ENCODE results near the gene KDELR1.
A peak's percentile ranks its signal among the peaks of the same experiment; 100 is the strongest.

The KDELR1 gene

GRCh38 chr19:48391100-48392005 is at the start of gene KDELR1:
Gene KDELR1, minus strand, starts transcription at chr19:48391551. Its CDS starts 193 bp downstream, at chr19:48391358.
- peak within 1 kb of the TSS; percentile 89 for H3K9ac ChIP-seq (ENCODE audit: low read length)
- peak within 1 kb of the TSS; percentile 83 for H3K4me3 ChIP-seq (ENCODE audit: low read depth, low read length)
- no peaks in the 10 kb centered on the region for H3K9me3 ChIP-seq (ENCODE audit: control insufficient read depth, insufficient read depth, low read depth, low read length)
- peaks cover 36% of the 10 kb centered on the region for H3K4me1 ChIP-seq (ENCODE audit: control insufficient read depth, insufficient read depth, low read length)
- H3K27me3 ChIP-seq (ENCODE audit: control insufficient read depth, insufficient read depth, low read length), result peaks cover 39% of the 10 kb centered on the region
- peaks cover 27% of the 10 kb centered on the region for H3K36me3 ChIP-seq (ENCODE audit: control insufficient read depth, insufficient read depth, low read length)
- peak within 1 kb of the TSS; percentile 82 for H3K27ac ChIP-seq (ENCODE audit: low read depth, low read length)

GRCh38 chr19:48436586-48436985 is 45.2 kb upstream of the KDELR1 start:
- Histone ChIP-seq H3K27ac (ENCODE audit: low read depth, low read length) (no peak overlapping the region), H3K4me1 (ENCODE audit: control insufficient read depth, insufficient read depth, low read length) (0 out of 2 replicates have a peak, but pooled peaks cover 8% of the 10 kb centered on the region), H3K9me3 (ENCODE audit: control insufficient read depth, insufficient read depth, low read depth, low read length) (no peaks in the 10 kb centered on the region), H3K9ac (ENCODE audit: low read length) (no peak overlapping the region), H3K36me3 (ENCODE audit: control insufficient read depth, insufficient read depth, low read length) (peaks cover 17% of the 10 kb centered on the region), H3K4me3 (ENCODE audit: low read depth, low read length) (no peak overlapping the region), H3K27me3 (ENCODE audit: control insufficient read depth, insufficient read depth, low read length) (no peaks in the 10 kb centered on the region; the same call in 1 of the 2 replicates)

- Histone ChIP-seq H3K4me1 (ENCODE audit: control insufficient read depth, insufficient read depth, low read length) (0 out of 2 replicates have a peak, but pooled peaks cover 8% of the 10 kb centered on the region), H3K9ac (ENCODE audit: low read length) (no peak overlapping the region), H3K27ac (ENCODE audit: low read depth, low read length) (no peak overlapping the region)
Measured at GRCh38 chr19:48433337-48433736, 42.0 kb upstream of the KDELR1 start.

GRCh38 chr19:48428670-48429069 is 37.3 kb upstream of the KDELR1 start:
- Histone ChIP-seq H3K27ac (ENCODE audit: low read depth, low read length) (no peak overlapping the region), H3K9ac (ENCODE audit: low read length) (no peak overlapping the region)

More at GRCh38 chr19:48433337-48433736, 42.0 kb upstream of the KDELR1 start:
- no peak overlapping the region for H3K4me3 ChIP-seq (ENCODE audit: low read depth, low read length)
- H3K36me3 ChIP-seq (ENCODE audit: control insufficient read depth, insufficient read depth, low read length), result peaks cover 24% of the 10 kb centered on the region
- no peaks in the 10 kb centered on the region for H3K9me3 ChIP-seq (ENCODE audit: control insufficient read depth, insufficient read depth, low read depth, low read length)
- H3K27me3 ChIP-seq (ENCODE audit: control insufficient read depth, insufficient read depth, low read length), result no peaks in the 10 kb centered on the region

GRCh38 chr19:48424694-48425219 is 33.4 kb upstream of the KDELR1 start:
- peaks cover 6% of the 10 kb centered on the region; the same call in 1 of the 2 replicates for H3K4me1 ChIP-seq (ENCODE audit: control insufficient read depth, insufficient read depth, low read length)
- peaks cover 26% of the 10 kb centered on the region for H3K36me3 ChIP-seq (ENCODE audit: control insufficient read depth, insufficient read depth, low read length)
- peak overlapping the region; percentile 66; the same call in 1 of the 2 replicates for H3K27ac ChIP-seq (ENCODE audit: low read depth, low read length)
- H3K27me3 ChIP-seq (ENCODE audit: control insufficient read depth, insufficient read depth, low read length), result no peaks in the 10 kb centered on the region
- H3K4me3 ChIP-seq (ENCODE audit: low read depth, low read length), result no peak overlapping the region
- H3K9ac ChIP-seq (ENCODE audit: low read length), result peak overlapping the region; percentile 72
- H3K9me3 ChIP-seq (ENCODE audit: control insufficient read depth, insufficient read depth, low read depth, low read length), result no peaks in the 10 kb centered on the region

More at GRCh38 chr19:48428670-48429069, 37.3 kb upstream of the KDELR1 start:
- peaks cover 6% of the 10 kb centered on the region; the same call in 1 of the 2 replicates for H3K4me1 ChIP-seq (ENCODE audit: control insufficient read depth, insufficient read depth, low read length)
- H3K36me3 ChIP-seq (ENCODE audit: control insufficient read depth, insufficient read depth, low read length), result peaks cover 24% of the 10 kb centered on the region
- H3K27me3 ChIP-seq (ENCODE audit: control insufficient read depth, insufficient read depth, low read length), result no peaks in the 10 kb centered on the region
- no peaks in the 10 kb centered on the region for H3K9me3 ChIP-seq (ENCODE audit: control insufficient read depth, insufficient read depth, low read depth, low read length)
- H3K4me3 ChIP-seq (ENCODE audit: low read depth, low read length), result no peak overlapping the region

GRCh38 chr19:48421548-48421947 is 30.2 kb upstream of the KDELR1 start:
- Histone ChIP-seq H3K9me3 (ENCODE audit: control insufficient read depth, insufficient read depth, low read depth, low read length) (no peaks in the 10 kb centered on the region), H3K9ac (ENCODE audit: low read length) (no peak overlapping the region), H3K36me3 (ENCODE audit: control insufficient read depth, insufficient read depth, low read length) (peaks cover 22% of the 10 kb centered on the region), H3K4me1 (ENCODE audit: control insufficient read depth, insufficient read depth, low read length) (peaks cover 9% of the 10 kb centered on the region; the same call in 1 of the 2 replicates), H3K27me3 (ENCODE audit: control insufficient read depth, insufficient read depth, low read length) (no peaks in the 10 kb centered on the region), H3K4me3 (ENCODE audit: low read depth, low read length) (no peak overlapping the region), H3K27ac (ENCODE audit: low read depth, low read length) (no peak overlapping the region)

- H3K36me3 ChIP-seq (ENCODE audit: control insufficient read depth, insufficient read depth, low read length), result peaks cover 27% of the 10 kb centered on the region
- no peak overlapping the region for H3K27ac ChIP-seq (ENCODE audit: low read depth, low read length)
- no peak overlapping the region for H3K9ac ChIP-seq (ENCODE audit: low read length)
- no peaks in the 10 kb centered on the region for H3K27me3 ChIP-seq (ENCODE audit: control insufficient read depth, insufficient read depth, low read length)
- no peaks in the 10 kb centered on the region for H3K9me3 ChIP-seq (ENCODE audit: control insufficient read depth, insufficient read depth, low read depth, low read length)
- H3K4me1 ChIP-seq (ENCODE audit: control insufficient read depth, insufficient read depth, low read length), result peaks cover 11% of the 10 kb centered on the region
- H3K4me3 ChIP-seq (ENCODE audit: low read depth, low read length), result no peak overlapping the region
Measured at GRCh38 chr19:48419158-48419920, 28.0 kb upstream of the KDELR1 start.

GRCh38 chr19:48418317-48419064 is 27.1 kb upstream of the KDELR1 start:
- peaks cover 24% of the 10 kb centered on the region for H3K36me3 ChIP-seq (ENCODE audit: control insufficient read depth, insufficient read depth, low read length)
- H3K27me3 ChIP-seq (ENCODE audit: control insufficient read depth, insufficient read depth, low read length), result no peaks in the 10 kb centered on the region
- H3K9me3 ChIP-seq (ENCODE audit: control insufficient read depth, insufficient read depth, low read depth, low read length), result no peaks in the 10 kb centered on the region
- peaks cover 19% of the 10 kb centered on the region for H3K4me1 ChIP-seq (ENCODE audit: control insufficient read depth, insufficient read depth, low read length)
- no peak overlapping the region for H3K4me3 ChIP-seq (ENCODE audit: low read depth, low read length)
- no peak overlapping the region for H3K27ac ChIP-seq (ENCODE audit: low read depth, low read length)
- H3K9ac ChIP-seq (ENCODE audit: low read length), result no peak overlapping the region

GRCh38 chr19:48417421-48417820 is 26.1 kb upstream of the KDELR1 start:
- H3K27ac ChIP-seq (ENCODE audit: low read depth, low read length), result no peak overlapping the region
- H3K9me3 ChIP-seq (ENCODE audit: control insufficient read depth, insufficient read depth, low read depth, low read length), result no peaks in the 10 kb centered on the region
- peaks cover 19% of the 10 kb centered on the region for H3K4me1 ChIP-seq (ENCODE audit: control insufficient read depth, insufficient read depth, low read length)
- H3K4me3 ChIP-seq (ENCODE audit: low read depth, low read length), result no peak overlapping the region
- peaks cover 19% of the 10 kb centered on the region for H3K36me3 ChIP-seq (ENCODE audit: control insufficient read depth, insufficient read depth, low read length)
- H3K9ac ChIP-seq (ENCODE audit: low read length), result no peak overlapping the region
- H3K27me3 ChIP-seq (ENCODE audit: control insufficient read depth, insufficient read depth, low read length), result no peaks in the 10 kb centered on the region

GRCh38 chr19:48415806-48416221 is 24.5 kb upstream of the KDELR1 start:
- Histone ChIP-seq H3K27me3 (ENCODE audit: control insufficient read depth, insufficient read depth, low read length) (no peaks in the 10 kb centered on the region), H3K4me3 (ENCODE audit: low read depth, low read length) (peak overlapping the region; percentile 36; the same call in 1 of the 2 replicates), H3K9me3 (ENCODE audit: control insufficient read depth, insufficient read depth, low read depth, low read length) (no peaks in the 10 kb centered on the region), H3K36me3 (ENCODE audit: control insufficient read depth, insufficient read depth, low read length) (peaks cover 10% of the 10 kb centered on the region), H3K27ac (ENCODE audit: low read depth, low read length) (no peak overlapping the region), H3K9ac (ENCODE audit: low read length) (no peak overlapping the region), H3K4me1 (ENCODE audit: control insufficient read depth, insufficient read depth, low read length) (peaks cover 19% of the 10 kb centered on the region)

All from HUES6 (cell line).